ENCODE data around the gene ZNRF3. TPM values are rescaled to one million over a fixed set of nuclear protein-coding genes. Genes with fewer than 3 reads are reported as not detected.

The ZNRF3 gene
- total RNA-seq, 1 donor from 2014 or later: 6.7 TPM

DNA sequence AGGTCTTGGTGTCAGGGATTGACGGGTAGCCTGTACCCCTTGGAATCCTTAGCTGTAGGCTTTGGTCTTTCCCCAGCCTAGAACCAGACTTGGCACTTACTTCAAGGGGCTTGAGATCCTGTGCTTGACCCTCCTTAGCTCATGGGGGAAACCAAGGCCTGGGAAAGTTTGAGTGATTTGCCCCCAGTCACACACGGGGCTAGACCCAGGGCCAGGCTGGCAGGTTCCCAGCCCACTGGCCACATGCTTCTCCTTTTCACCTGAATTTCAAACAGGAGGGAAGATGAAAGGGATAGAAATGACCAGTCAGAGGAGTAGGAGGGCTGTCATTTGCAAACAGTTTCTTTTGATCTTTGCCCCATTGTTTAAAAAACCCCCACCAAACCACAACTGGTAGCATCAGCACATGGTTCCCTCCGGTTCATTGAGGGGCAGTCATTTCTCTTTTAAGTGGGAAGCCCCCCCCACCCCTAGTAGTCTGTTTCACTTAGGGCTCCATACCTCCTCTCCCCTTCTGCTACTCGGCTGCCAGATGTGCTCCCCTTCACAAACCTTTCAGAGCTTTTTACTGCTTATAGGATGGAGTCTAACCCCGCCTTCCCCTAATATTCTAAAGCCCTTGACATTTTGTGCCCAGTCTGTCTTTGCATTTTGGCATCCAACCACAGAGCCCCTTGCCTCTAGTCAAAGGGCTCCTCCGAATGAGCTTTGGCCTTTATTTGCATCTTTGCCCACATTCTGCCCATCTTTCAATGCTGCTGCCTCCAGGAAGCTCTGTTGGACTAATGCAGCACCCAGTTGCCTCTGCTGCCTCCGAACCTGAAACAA is 37.6 kb downstream of the ZNRF3 start:
- TF ChIP-seq, protein P1, sequence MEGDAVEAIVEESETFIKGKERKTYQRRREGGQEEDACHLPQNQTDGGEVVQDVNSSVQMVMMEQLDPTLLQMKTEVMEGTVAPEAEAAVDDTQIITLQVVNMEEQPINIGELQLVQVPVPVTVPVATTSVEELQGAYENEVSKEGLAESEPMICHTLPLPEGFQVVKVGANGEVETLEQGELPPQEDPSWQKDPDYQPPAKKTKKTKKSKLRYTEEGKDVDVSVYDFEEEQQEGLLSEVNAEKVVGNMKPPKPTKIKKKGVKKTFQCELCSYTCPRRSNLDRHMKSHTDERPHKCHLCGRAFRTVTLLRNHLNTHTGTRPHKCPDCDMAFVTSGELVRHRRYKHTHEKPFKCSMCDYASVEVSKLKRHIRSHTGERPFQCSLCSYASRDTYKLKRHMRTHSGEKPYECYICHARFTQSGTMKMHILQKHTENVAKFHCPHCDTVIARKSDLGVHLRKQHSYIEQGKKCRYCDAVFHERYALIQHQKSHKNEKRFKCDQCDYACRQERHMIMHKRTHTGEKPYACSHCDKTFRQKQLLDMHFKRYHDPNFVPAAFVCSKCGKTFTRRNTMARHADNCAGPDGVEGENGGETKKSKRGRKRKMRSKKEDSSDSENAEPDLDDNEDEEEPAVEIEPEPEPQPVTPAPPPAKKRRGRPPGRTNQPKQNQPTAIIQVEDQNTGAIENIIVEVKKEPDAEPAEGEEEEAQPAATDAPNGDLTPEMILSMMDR (IDR thresholded peaks at IDR 0.05): no peak
- Mint-ChIP-seq H3K27me3 (ENCODE audit: low read depth) (no peaks in the 10 kb centered on the region), H3K36me3 (ENCODE audit: low read depth) (no peaks in the 10 kb centered on the region), H3K4me1 (ENCODE audit: low read depth) (peaks cover 29% of the 10 kb centered on the region), H3K9me3 (ENCODE audit: low read depth) (no peaks in the 10 kb centered on the region), H3K27ac (ENCODE audit: unreplicated experiment) (no peak overlapping the region), H3K4me3 (ENCODE audit: unreplicated experiment) (no peak overlapping the region)
- DNase-seq (ENCODE audit: low spot score): peak; percentile 35

DNA sequence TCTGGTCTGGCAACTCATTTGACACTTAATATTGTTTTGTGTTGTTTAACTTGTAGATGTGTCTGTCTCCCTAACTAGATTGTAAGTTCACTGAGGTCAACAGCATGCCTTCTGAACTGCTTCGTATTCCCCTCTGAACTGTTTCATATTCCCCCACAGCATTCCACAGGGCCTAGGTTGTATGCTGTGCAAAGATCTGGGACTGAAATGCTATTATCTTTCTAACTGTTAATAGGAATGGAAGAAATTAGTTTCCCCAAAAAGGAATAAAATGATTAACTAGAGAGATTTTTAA is 38.2 kb downstream of the ZNRF3 start:
- no peaks in the 10 kb centered on the region for H3K36me3 Mint-ChIP-seq (ENCODE audit: low read depth)
- H3K9me3 Mint-ChIP-seq (ENCODE audit: low read depth): no peaks in the 10 kb centered on the region
- H3K27ac Mint-ChIP-seq (ENCODE audit: unreplicated experiment): no peak overlapping the region
- peaks cover 29% of the 10 kb centered on the region for H3K4me1 Mint-ChIP-seq (ENCODE audit: low read depth)
- DNase-seq (ENCODE audit: low spot score): no peak
- H3K4me3 Mint-ChIP-seq (ENCODE audit: unreplicated experiment): no peak overlapping the region
- TF ChIP-seq, protein P1 (IDR thresholded peaks at IDR 0.05): no peak
- H3K27me3 Mint-ChIP-seq (ENCODE audit: low read depth): no peaks in the 10 kb centered on the region

GRCh38 chr22:28922540-28923244 is 39.3 kb downstream of the ZNRF3 start:
- no peak overlapping the region for H3K4me3 Mint-ChIP-seq (ENCODE audit: unreplicated experiment)
- DNase-seq (ENCODE audit: low spot score): no peak
- H3K36me3 Mint-ChIP-seq (ENCODE audit: low read depth): no peaks in the 10 kb centered on the region
- TF ChIP-seq, protein P1 (IDR thresholded peaks at IDR 0.05): no peak
- H3K4me1 Mint-ChIP-seq (ENCODE audit: low read depth): peaks cover 27% of the 10 kb centered on the region
- no peaks in the 10 kb centered on the region for H3K27me3 Mint-ChIP-seq (ENCODE audit: low read depth)
- H3K9me3 Mint-ChIP-seq (ENCODE audit: low read depth): no peaks in the 10 kb centered on the region
- no peak overlapping the region for H3K27ac Mint-ChIP-seq (ENCODE audit: unreplicated experiment)

- H3K9me3 Mint-ChIP-seq (ENCODE audit: low read depth): no peaks in the 10 kb centered on the region
- H3K4me1 Mint-ChIP-seq (ENCODE audit: low read depth): peaks cover 13% of the 10 kb centered on the region
- H3K27me3 Mint-ChIP-seq (ENCODE audit: low read depth): no peaks in the 10 kb centered on the region
- peak; percentile 57 for DNase-seq (ENCODE audit: low spot score)
- H3K4me3 Mint-ChIP-seq (ENCODE audit: unreplicated experiment): no peak overlapping the region
- H3K36me3 Mint-ChIP-seq (ENCODE audit: low read depth): no peaks in the 10 kb centered on the region
- no peak overlapping the region for H3K27ac Mint-ChIP-seq (ENCODE audit: unreplicated experiment)
- TF ChIP-seq, protein P1 (IDR thresholded peaks at IDR 0.05): no peak
Measured at GRCh38 chr22:28923826-28924732, 40.7 kb downstream of the ZNRF3 start.

GRCh38 chr22:28925916-28926315 is 42.5 kb downstream of the ZNRF3 start:
- Mint-ChIP-seq H3K9me3 (ENCODE audit: low read depth) (no peaks in the 10 kb centered on the region), H3K27me3 (ENCODE audit: low read depth) (no peaks in the 10 kb centered on the region), H3K4me1 (ENCODE audit: low read depth) (peaks cover 17% of the 10 kb centered on the region), H3K4me3 (ENCODE audit: unreplicated experiment) (no peak overlapping the region), H3K27ac (ENCODE audit: unreplicated experiment) (no peak overlapping the region), H3K36me3 (ENCODE audit: low read depth) (no peaks in the 10 kb centered on the region)
- TF ChIP-seq, protein P1 (IDR thresholded peaks at IDR 0.05): no peak
- DNase-seq (ENCODE audit: low spot score): peak; percentile 10

All from chondrocyte (in vitro differentiated cells).